ENCODE results near the gene FUT2.

FUT2 gene

DNA sequence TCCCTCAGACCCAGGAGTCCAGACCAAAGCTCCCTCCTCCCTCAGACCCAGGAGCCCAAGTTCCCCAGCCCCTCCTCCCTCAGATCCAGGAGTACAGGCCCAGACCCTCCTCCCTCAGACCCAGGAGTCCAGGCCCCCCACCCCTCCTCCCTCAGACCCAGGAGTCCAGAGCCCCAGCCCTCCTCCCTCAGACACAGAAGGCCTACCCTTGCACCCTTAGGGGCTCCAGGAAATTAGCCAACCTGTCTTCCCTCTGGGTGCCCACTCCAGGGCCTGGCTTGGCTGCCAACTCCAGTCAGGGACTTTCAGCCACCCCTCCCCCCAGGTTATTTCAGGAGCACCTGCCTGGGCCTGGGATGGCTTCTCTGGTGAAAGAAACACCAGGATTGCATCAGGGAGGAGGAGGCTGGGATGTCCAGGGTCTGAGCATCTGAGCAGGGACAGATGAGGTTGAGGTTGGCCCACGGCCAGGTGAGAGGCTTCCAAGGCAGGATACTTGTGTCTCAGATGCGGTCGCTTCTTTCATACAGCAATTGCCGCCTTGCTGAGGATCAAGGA lies 59.4 kb downstream of the FUT2 start, which contains the start of gene FGF21:
Gene FGF21, plus strand, starts transcription at position 441 of the 558 bp plus-strand sequence. CDS start 713 bp downstream, outside the sequence.
- no peak for DNase-seq
